HepG2 (cell line): Measurements from ENCODE around the gene CTSW. TPM values are rescaled to one million over a fixed set of nuclear protein-coding genes. Genes with fewer than 3 reads are reported as not detected.

Experiments used
- ATAC-seq: fragments of 200-7000 bp; cut with Tn5 transposase; 3 replicates; pipeline ENCODE4 v1.9.1; 2020; ENCODE audit warnings: mild to moderate bottlenecking, moderate library complexity
- BruUV-seq: library from RNA; stranded (reverse); fragments of 400-500 nt; replicated peaks from 2 replicates; lab custom pipeline; 2021; lab: Mats Ljungman, UMichigan
- CTCF ChIA-PET: fragments of 300-600 bp; formaldehyde crosslinking; extraction: SDS; loops from one replicate; lab custom pipeline; 2021; ENCODE audit warnings: low total read pairs, inconsistent platforms, low intra/inter-chr PET ratio; lab: Yijun Ruan, JAX
- POLR2A ChIA-PET: fragments of 350-600 bp; sonication (Branson Sonifier 250); formaldehyde crosslinking; loops from one replicate; lab custom pipeline; 2020; ENCODE audit warnings: antibody characterized with exemption, inconsistent platforms; lab: Yijun Ruan, JAX
- DNase-seq: peaks from one replicate; pipeline ENCODE4 v3.0.0-alpha.2; 2015; ENCODE audit warnings: low spot score
- FAIRE-seq: peaks from 3 replicates; lab custom pipeline; 2011; peaks lifted over from hg19 to GRCh38; lab: Jason Lieb, UNC
- H2AFZ ChIP-seq: one replicate; pipeline ENCODE4 v1.6.1; 2011; ENCODE audit warnings: low read length, inconsistent platforms
- H3K27ac ChIP-seq: fragments of 300-600 bp; 3 replicates; pipeline ENCODE4 v1.8.0; 2011; ENCODE audit warnings: mixed run types, mild to moderate bottlenecking, mixed read lengths, low read length, inconsistent platforms; ENCODE audit not compliant: insufficient read depth; ENCODE audit errors: extremely low read length
- H3K27me3 ChIP-seq, 2 experiments: fragments of 200-600 bp in 1 of 2; 2 replicates in 1 of 2; 3 replicates in 1 of 2; pipeline versions ENCODE4 v1.6.0 to v1.8.0; 2011; ENCODE audit warnings: low read length in 2 of 2, mild to moderate bottlenecking in 2 of 2, moderate library complexity in 2 of 2, inconsistent platforms in 1 of 2; ENCODE audit not compliant: insufficient read depth in 2 of 2, control insufficient read depth in 1 of 2
- H3K36me3 ChIP-seq, 2 experiments: fragments of 200-600 bp in 1 of 2; replicated peaks in 1 of 2; 2 replicates in 1 of 2; 3 replicates in 1 of 2; pipeline versions ENCODE4 v1.5.1 to v1.8.0; 2011; ENCODE audit warnings: low read length in 2 of 2, inconsistent platforms in 1 of 2; ENCODE audit not compliant: insufficient read depth in 2 of 2, control insufficient read depth in 1 of 2
- H3K4me1 ChIP-seq: 2 replicates; pipeline ENCODE4 v1.5.1; 2012; ENCODE audit warnings: low read length, inconsistent platforms; ENCODE audit not compliant: insufficient read depth
- H3K4me2 ChIP-seq: 2 replicates; pipeline ENCODE4 v1.6.0; 2011; ENCODE audit warnings: low read depth, low read length, inconsistent platforms
- H3K4me3 ChIP-seq, 3 experiments: fragments of 200-600 bp in 1 of 3; sonication (generic), shearing (Covaris generic) in 1 of 3; replicated peaks in 1 of 3; 2 replicates each; pipeline ENCODE4 v1.5.1; 2011 to 2016; ENCODE audit warnings: low read length in 3 of 3, inconsistent platforms in 2 of 3, low read depth in 2 of 3, mild to moderate bottlenecking in 2 of 3, control low read depth in 1 of 3, mixed read lengths in 1 of 3; ENCODE audit not compliant: insufficient read depth in 1 of 3
- H3K79me2 ChIP-seq: one replicate; pipeline ENCODE4 v1.6.1; 2011; ENCODE audit warnings: low read length, inconsistent platforms; ENCODE audit not compliant: insufficient read depth
- H3K9ac ChIP-seq: 2 replicates; pipeline ENCODE4 v1.6.0; 2011; ENCODE audit warnings: mild to moderate bottlenecking, low read depth, low read length, inconsistent platforms; ENCODE audit not compliant: insufficient read depth
- H3K9me3 ChIP-seq: 2 replicates; pipeline ENCODE4 v1.5.1; 2012; ENCODE audit warnings: mild to moderate bottlenecking, low read length
- H4K20me1 ChIP-seq: 2 replicates; pipeline ENCODE4 v1.6.0; 2011; ENCODE audit warnings: inconsistent platforms, mild to moderate bottlenecking, low read length, moderate library complexity; ENCODE audit not compliant: insufficient read depth
- CREB1 ChIP-seq, 2 experiments: fragments of 450-650 bp in 1 of 2; IDR thresholded peaks; 2 replicates each; pipeline ENCODE4 v1.6.1; 2016 to 2017; ENCODE audit warnings: control low read depth in 1 of 2, mild to moderate bottlenecking in 1 of 2, missing compliant biosample characterization in 1 of 2, missing genetic modification characterization in 1 of 2
- JARID2 ChIP-seq: sonication (generic); formaldehyde crosslinking; IDR thresholded peaks from 2 replicates; pipeline ENCODE4 v1.8.1; 2023; ENCODE audit warnings: missing genetic modification reagents, inconsistent platforms; ENCODE audit not compliant: insufficient replicate concordance
- KLF16 ChIP-seq, 2 experiments: sonication (generic) in 1 of 2; formaldehyde crosslinking in 1 of 2; IDR thresholded peaks; 2 replicates each; pipeline versions ENCODE4 v1.6.1 to v1.8.0; 2016 to 2023; ENCODE audit warnings: missing genetic modification reagents in 2 of 2, missing compliant biosample characterization in 1 of 2
- MIER2 ChIP-seq: IDR thresholded peaks from 2 replicates; pipeline ENCODE4 v1.6.1; 2016; ENCODE audit warnings: missing biosample characterization, missing genetic modification reagents
- MTA1 ChIP-seq: sonication (generic); formaldehyde crosslinking; IDR thresholded peaks from 2 replicates; pipeline ENCODE4 v1.4.0; 2020; ENCODE audit warnings: missing genetic modification reagents, mild to moderate bottlenecking, borderline replicate concordance
- ONECUT2 ChIP-seq: sonication (generic); formaldehyde crosslinking; IDR thresholded peaks from 2 replicates; pipeline ENCODE4 v1.4.0; 2020; ENCODE audit warnings: missing genetic modification reagents
- SAP130 ChIP-seq: IDR thresholded peaks from 2 replicates; pipeline ENCODE4 v1.6.1; 2016; ENCODE audit warnings: low read depth
- ZNF253 ChIP-seq: sonication (generic); formaldehyde crosslinking; IDR thresholded peaks from 2 replicates; pipeline ENCODE4 v1.8.0; 2022; ENCODE audit warnings: mild to moderate bottlenecking, missing genetic modification reagents, borderline replicate concordance
- ZNF546 ChIP-seq: sonication (generic); formaldehyde crosslinking; conservative IDR thresholded peaks from 2 replicates; pipeline ENCODE4 v1.8.1; 2023; ENCODE audit warnings: mild to moderate bottlenecking, missing genetic modification reagents
- WGBS: methylation state at CpG from one replicate; pipeline ENCODE4 v1.1.6; 2017; ENCODE audit warnings: low lambda C conversion rate; 5-methylcytosine and 5-hydroxymethylcytosine counted together
- in situ Hi-C: cut with HindIII; loops from 2 replicates; pipeline ENCODE4 v1.10.0; 2017; ENCODE audit warnings: low pct_unique_long_range_greater_than_20kb; ENCODE audit not compliant: extremely low pct_ligation_motif_present
- intact Hi-C: fragments of 100-400 bp; cut with micrococcal nuclease; formaldehyde crosslinking; loops from one replicate; pipeline ENCODE4 v1.10.0; 2022; ENCODE audit not compliant: unreplicated experiment
- polyA plus RNA-seq, 8 experiments: library from polyadenylated mRNA; depleted of rRNA in 3 of 8; stranded (reverse) in 7 of 8; unstranded in 1 of 8; fragments of >200 nt; fragmentation: Illumina TruSeq in 4 of 8; extraction: Trizol in 4 of 8; gene quantifications; 2 replicates each; pipeline versions ENCODE4 v1.2.1 to v1.2.3, GENCODE V29; 2011 to 2016; ENCODE audit warnings: low read depth in 4 of 8, missing spikeins in 1 of 8, mixed read lengths in 1 of 8; ENCODE audit not compliant: insufficient read depth in 1 of 8
- total RNA-seq, 5 experiments: library from RNA; depleted of rRNA; stranded (reverse); fragments of >200 nt; fragmentation: Illumina TruSeq; extraction: Trizol; gene quantifications; 2 replicates each; pipeline ENCODE4 v1.2.3, GENCODE V29; 2016; ENCODE audit warnings: low read depth in 1 of 5
- TF ChIP-seq, protein P1 (sequence below): sonication (generic); formaldehyde crosslinking; IDR thresholded peaks from 2 replicates; pipeline ENCODE4 v1.9.0; 2021; ENCODE audit warnings: mild to moderate bottlenecking, missing genetic modification reagents
- TF ChIP-seq, protein P2 (sequence below): sonication (generic); formaldehyde crosslinking; IDR thresholded peaks from 2 replicates; pipeline ENCODE4 v1.4.0; 2020; ENCODE audit warnings: missing genetic modification reagents, low read depth, mild to moderate bottlenecking, borderline replicate concordance
- TF ChIP-seq, protein P3 (sequence below): sonication (generic); formaldehyde crosslinking; IDR thresholded peaks from 2 replicates; pipeline ENCODE4 v1.5.1; 2020; ENCODE audit warnings: mild to moderate bottlenecking, moderate library complexity, missing genetic modification reagents

CTSW gene
- total and polyA plus RNA-seq, 2 of the 13 experiments (the other 11 are each of a cell fraction or from before 2014, with no cell fraction given): 0.09 TPM; not detected in 1

DNA sequence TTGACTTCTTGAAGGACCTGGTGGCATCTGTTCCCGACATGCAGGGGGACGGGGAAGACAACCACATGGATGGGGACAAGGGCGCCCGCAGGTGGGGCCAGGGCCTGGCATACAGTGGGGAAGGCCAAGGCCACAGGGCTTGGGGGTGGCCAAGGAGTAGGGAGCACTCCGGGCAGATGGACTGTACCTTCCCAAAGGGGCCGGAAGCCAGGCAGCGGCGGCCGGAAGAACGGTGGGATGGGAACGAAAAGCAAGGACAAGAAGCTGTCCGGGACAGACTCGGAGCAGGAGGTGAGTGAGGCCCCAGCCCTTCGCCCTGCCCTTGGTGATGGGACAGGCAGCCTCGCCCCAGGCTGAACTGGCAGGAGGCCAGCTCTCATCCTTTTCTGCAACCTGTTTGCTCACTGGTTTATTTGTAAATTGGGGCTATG is 40.8 kb downstream of the CTSW start:
- ChIA-PET POLR2A (interaction anchor here (1.4 kb wide), 1 partner anchor 30 kb away, joined by 4 read pairs; the partner anchor contains the start of gene CCDC85B), CTCF (no interaction called here)
- in situ Hi-C loops: no loop called here
- TF ChIP-seq MIER2 (CRISPR knock-in tag) (no peak), ONECUT2 (CRISPR knock-in tag) (no peak), ZNF253 (CRISPR knock-in tag) (0 out of 2 replicates have a peak, but pooled peaks have one; percentile 69), ZNF546 (CRISPR knock-in tag) (no peak), JARID2 (CRISPR knock-in tag) (no peak), KLF16 (CRISPR knock-in tag; IDR thresholded peaks at IDR 0.05) (no peak), SAP130 (CRISPR knock-in tag) (no peak), CREB1 (IDR thresholded peaks at IDR 0.05) (no peak), CREB1 (CRISPR knock-in tag; IDR thresholded peaks at IDR 0.05) (no peak), MTA1 (no peak)
- TF ChIP-seq, protein P1, sequence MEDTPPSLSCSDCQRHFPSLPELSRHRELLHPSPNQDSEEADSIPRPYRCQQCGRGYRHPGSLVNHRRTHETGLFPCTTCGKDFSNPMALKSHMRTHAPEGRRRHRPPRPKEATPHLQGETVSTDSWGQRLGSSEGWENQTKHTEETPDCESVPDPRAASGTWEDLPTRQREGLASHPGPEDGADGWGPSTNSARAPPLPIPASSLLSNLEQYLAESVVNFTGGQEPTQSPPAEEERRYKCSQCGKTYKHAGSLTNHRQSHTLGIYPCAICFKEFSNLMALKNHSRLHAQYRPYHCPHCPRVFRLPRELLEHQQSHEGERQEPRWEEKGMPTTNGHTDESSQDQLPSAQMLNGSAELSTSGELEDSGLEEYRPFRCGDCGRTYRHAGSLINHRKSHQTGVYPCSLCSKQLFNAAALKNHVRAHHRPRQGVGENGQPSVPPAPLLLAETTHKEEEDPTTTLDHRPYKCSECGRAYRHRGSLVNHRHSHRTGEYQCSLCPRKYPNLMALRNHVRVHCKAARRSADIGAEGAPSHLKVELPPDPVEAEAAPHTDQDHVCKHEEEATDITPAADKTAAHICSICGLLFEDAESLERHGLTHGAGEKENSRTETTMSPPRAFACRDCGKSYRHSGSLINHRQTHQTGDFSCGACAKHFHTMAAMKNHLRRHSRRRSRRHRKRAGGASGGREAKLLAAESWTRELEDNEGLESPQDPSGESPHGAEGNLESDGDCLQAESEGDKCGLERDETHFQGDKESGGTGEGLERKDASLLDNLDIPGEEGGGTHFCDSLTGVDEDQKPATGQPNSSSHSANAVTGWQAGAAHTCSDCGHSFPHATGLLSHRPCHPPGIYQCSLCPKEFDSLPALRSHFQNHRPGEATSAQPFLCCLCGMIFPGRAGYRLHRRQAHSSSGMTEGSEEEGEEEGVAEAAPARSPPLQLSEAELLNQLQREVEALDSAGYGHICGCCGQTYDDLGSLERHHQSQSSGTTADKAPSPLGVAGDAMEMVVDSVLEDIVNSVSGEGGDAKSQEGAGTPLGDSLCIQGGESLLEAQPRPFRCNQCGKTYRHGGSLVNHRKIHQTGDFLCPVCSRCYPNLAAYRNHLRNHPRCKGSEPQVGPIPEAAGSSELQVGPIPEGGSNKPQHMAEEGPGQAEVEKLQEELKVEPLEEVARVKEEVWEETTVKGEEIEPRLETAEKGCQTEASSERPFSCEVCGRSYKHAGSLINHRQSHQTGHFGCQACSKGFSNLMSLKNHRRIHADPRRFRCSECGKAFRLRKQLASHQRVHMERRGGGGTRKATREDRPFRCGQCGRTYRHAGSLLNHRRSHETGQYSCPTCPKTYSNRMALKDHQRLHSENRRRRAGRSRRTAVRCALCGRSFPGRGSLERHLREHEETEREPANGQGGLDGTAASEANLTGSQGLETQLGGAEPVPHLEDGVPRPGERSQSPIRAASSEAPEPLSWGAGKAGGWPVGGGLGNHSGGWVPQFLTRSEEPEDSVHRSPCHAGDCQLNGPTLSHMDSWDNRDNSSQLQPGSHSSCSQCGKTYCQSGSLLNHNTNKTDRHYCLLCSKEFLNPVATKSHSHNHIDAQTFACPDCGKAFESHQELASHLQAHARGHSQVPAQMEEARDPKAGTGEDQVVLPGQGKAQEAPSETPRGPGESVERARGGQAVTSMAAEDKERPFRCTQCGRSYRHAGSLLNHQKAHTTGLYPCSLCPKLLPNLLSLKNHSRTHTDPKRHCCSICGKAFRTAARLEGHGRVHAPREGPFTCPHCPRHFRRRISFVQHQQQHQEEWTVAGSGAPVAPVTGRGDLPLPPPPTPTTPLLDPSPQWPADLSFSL (CRISPR knock-in tag): no peak
- TF ChIP-seq, protein P2, sequence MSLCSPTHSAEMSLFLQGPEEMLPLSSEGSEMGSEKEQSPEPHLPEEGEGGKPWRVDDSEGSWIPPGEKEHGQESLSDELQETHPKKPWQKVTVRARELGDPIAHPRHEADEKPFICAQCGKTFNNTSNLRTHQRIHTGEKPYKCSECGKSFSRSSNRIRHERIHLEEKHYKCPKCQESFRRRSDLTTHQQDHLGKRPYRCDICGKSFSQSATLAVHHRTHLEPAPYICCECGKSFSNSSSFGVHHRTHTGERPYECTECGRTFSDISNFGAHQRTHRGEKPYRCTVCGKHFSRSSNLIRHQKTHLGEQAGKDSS: no peak
- TF ChIP-seq, protein P3, sequence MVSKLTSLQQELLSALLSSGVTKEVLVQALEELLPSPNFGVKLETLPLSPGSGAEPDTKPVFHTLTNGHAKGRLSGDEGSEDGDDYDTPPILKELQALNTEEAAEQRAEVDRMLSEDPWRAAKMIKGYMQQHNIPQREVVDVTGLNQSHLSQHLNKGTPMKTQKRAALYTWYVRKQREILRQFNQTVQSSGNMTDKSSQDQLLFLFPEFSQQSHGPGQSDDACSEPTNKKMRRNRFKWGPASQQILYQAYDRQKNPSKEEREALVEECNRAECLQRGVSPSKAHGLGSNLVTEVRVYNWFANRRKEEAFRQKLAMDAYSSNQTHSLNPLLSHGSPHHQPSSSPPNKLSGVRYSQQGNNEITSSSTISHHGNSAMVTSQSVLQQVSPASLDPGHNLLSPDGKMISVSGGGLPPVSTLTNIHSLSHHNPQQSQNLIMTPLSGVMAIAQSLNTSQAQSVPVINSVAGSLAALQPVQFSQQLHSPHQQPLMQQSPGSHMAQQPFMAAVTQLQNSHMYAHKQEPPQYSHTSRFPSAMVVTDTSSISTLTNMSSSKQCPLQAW: 0 out of 2 replicates have a peak, but pooled peaks have one; percentile 10

More for the DNA sequence above, 40.8 kb downstream of the CTSW start:
- Histone ChIP-seq H3K27ac (no peak overlapping the region), H4K20me1 (no peaks in the 10 kb centered on the region), H3K9ac (peak overlapping the region; percentile 68), H3K4me2 (peak overlapping the region; percentile 93), H3K79me2 (peaks cover 11% of the 10 kb centered on the region), H3K4me3 (peak overlapping the region; percentile 76 to 80 (median 79)), H3K4me1 (peaks cover 40% of the 10 kb centered on the region), H3K27me3 (no peaks in the 10 kb centered on the region), H3K36me3 (no peaks in the 10 kb centered on the region; a peak in 1 of 5 replicates), H2AFZ (no peak overlapping the region), H3K9me3 (no peaks in the 10 kb centered on the region)
- no TSS peak for BruUV-seq
- WGBS: 73% methylated on average over 15 of the region's 15 CpGs
- no peak for FAIRE-seq
- DNase-seq: no peak
- ATAC-seq: no peak
- intact Hi-C loops: no loop called here
